Activated naive CD8-positive, alpha-beta T cell (primary cell): ENCODE measurements around the gene LEFTY2.

Source experiments
- H3K27ac Mint-ChIP-seq: one replicate; pipeline ENCODE4 v1.8.0; 2021; ENCODE audit warnings: mixed read lengths
- H3K27me3 Mint-ChIP-seq: one replicate; pipeline ENCODE4 v1.8.0; 2021; ENCODE audit warnings: mixed read lengths
- H3K36me3 Mint-ChIP-seq: one replicate; pipeline ENCODE4 v1.8.0; 2021; ENCODE audit warnings: mixed read lengths
- H3K4me1 Mint-ChIP-seq: one replicate; pipeline ENCODE4 v1.8.0; 2021; ENCODE audit warnings: low read depth, mixed read lengths
- H3K4me3 Mint-ChIP-seq: one replicate; pipeline ENCODE4 v1.8.0; 2021; ENCODE audit warnings: mild to moderate bottlenecking, mixed read lengths
- H3K9me3 Mint-ChIP-seq: one replicate; pipeline ENCODE4 v1.8.0; 2021; ENCODE audit warnings: low read depth, mixed read lengths

LEFTY2 gene

GRCh38 chr1:225926551-225927113 lies 14.4 kb downstream of the LEFTY2 start:
- H3K27me3 Mint-ChIP-seq, result no peaks in the 10 kb centered on the region
- peak overlapping the region; percentile 86 for H3K27ac Mint-ChIP-seq
- no peaks in the 10 kb centered on the region for H3K9me3 Mint-ChIP-seq
- no peaks in the 10 kb centered on the region for H3K36me3 Mint-ChIP-seq
- H3K4me3 Mint-ChIP-seq, result peak overlapping the region; percentile 46
- peaks cover 48% of the 10 kb centered on the region for H3K4me1 Mint-ChIP-seq

- H3K4me1 Mint-ChIP-seq, result peaks cover 61% of the 10 kb centered on the region
- H3K27me3 Mint-ChIP-seq, result no peaks in the 10 kb centered on the region
- H3K9me3 Mint-ChIP-seq, result no peaks in the 10 kb centered on the region
- H3K27ac Mint-ChIP-seq, result peak within 1 kb of the TSS; percentile 97
- H3K36me3 Mint-ChIP-seq, result peaks cover 2% of the 10 kb centered on the region
- peak within 1 kb of the TSS; percentile 95 for H3K4me3 Mint-ChIP-seq
These were observed 17.1 kb downstream of the LEFTY2 start, which contains the start of gene PYCR2 for GRCh38 chr1:225923692-225924555. PYCR2 (minus strand) TSS chr1:225924250; CDS start chr1:225924110, 140 bp downstream.

- peak overlapping the region; percentile 95 for H3K4me3 Mint-ChIP-seq
- H3K9me3 Mint-ChIP-seq, result no peaks in the 10 kb centered on the region
- peak overlapping the region; percentile 97 for H3K27ac Mint-ChIP-seq
- H3K4me1 Mint-ChIP-seq, result peaks cover 56% of the 10 kb centered on the region
- peaks cover 2% of the 10 kb centered on the region for H3K36me3 Mint-ChIP-seq
- no peaks in the 10 kb centered on the region for H3K27me3 Mint-ChIP-seq
These were observed 17.7 kb downstream of the LEFTY2 start for GRCh38 chr1:225923381-225923691.

GRCh38 chr1:225921734-225922709 lies 19.0 kb downstream of the LEFTY2 start:
- no peaks in the 10 kb centered on the region for H3K27me3 Mint-ChIP-seq
- H3K4me1 Mint-ChIP-seq, result peaks cover 57% of the 10 kb centered on the region
- peak overlapping the region; percentile 95 for H3K4me3 Mint-ChIP-seq
- no peaks in the 10 kb centered on the region for H3K9me3 Mint-ChIP-seq
- peak overlapping the region; percentile 97 for H3K27ac Mint-ChIP-seq
- H3K36me3 Mint-ChIP-seq, result peaks cover 10% of the 10 kb centered on the region

- H3K36me3 Mint-ChIP-seq, result peaks cover 11% of the 10 kb centered on the region
- peak overlapping the region; percentile 59 for H3K4me3 Mint-ChIP-seq
- H3K27me3 Mint-ChIP-seq, result no peaks in the 10 kb centered on the region
- H3K9me3 Mint-ChIP-seq, result no peaks in the 10 kb centered on the region
- H3K4me1 Mint-ChIP-seq, result peaks cover 48% of the 10 kb centered on the region
- peak overlapping the region; percentile 87 for H3K27ac Mint-ChIP-seq
These were observed 21.1 kb downstream of the LEFTY2 start for GRCh38 chr1:225919906-225920305.

GRCh38 chr1:225918280-225918679 lies 22.7 kb downstream of the LEFTY2 start:
- Mint-ChIP-seq H3K36me3 (peaks cover 11% of the 10 kb centered on the region), H3K27ac (no peak overlapping the region), H3K27me3 (no peaks in the 10 kb centered on the region), H3K9me3 (no peaks in the 10 kb centered on the region), H3K4me1 (peaks cover 44% of the 10 kb centered on the region), H3K4me3 (no peak overlapping the region)

GRCh38 chr1:225917536-225917935 lies 23.5 kb downstream of the LEFTY2 start:
- peaks cover 11% of the 10 kb centered on the region for H3K36me3 Mint-ChIP-seq
- no peaks in the 10 kb centered on the region for H3K27me3 Mint-ChIP-seq
- H3K9me3 Mint-ChIP-seq, result no peaks in the 10 kb centered on the region
- no peak overlapping the region for H3K4me3 Mint-ChIP-seq
- peak overlapping the region; percentile 56 for H3K27ac Mint-ChIP-seq
- peaks cover 39% of the 10 kb centered on the region for H3K4me1 Mint-ChIP-seq

GRCh38 chr1:225917101-225917500 lies 23.9 kb downstream of the LEFTY2 start:
- Mint-ChIP-seq H3K9me3 (no peaks in the 10 kb centered on the region), H3K4me1 (peaks cover 37% of the 10 kb centered on the region), H3K36me3 (peaks cover 11% of the 10 kb centered on the region), H3K27me3 (no peaks in the 10 kb centered on the region), H3K4me3 (no peak overlapping the region), H3K27ac (peak overlapping the region; percentile 56)

GRCh38 chr1:225915538-225915991 lies 25.5 kb downstream of the LEFTY2 start:
- H3K4me1 Mint-ChIP-seq, result peaks cover 32% of the 10 kb centered on the region
- no peak overlapping the region for H3K4me3 Mint-ChIP-seq
- H3K27me3 Mint-ChIP-seq, result no peaks in the 10 kb centered on the region
- H3K27ac Mint-ChIP-seq, result no peak overlapping the region
- H3K9me3 Mint-ChIP-seq, result no peaks in the 10 kb centered on the region
- H3K36me3 Mint-ChIP-seq, result peaks cover 11% of the 10 kb centered on the region

- Mint-ChIP-seq H3K27me3 (no peaks in the 10 kb centered on the region), H3K9me3 (no peaks in the 10 kb centered on the region), H3K27ac (no peak overlapping the region), H3K4me1 (peaks cover 32% of the 10 kb centered on the region), H3K36me3 (peaks cover 10% of the 10 kb centered on the region), H3K4me3 (no peak overlapping the region)
These were observed 26.1 kb downstream of the LEFTY2 start for GRCh38 chr1:225914947-225915346.

- no peak overlapping the region for H3K27ac Mint-ChIP-seq
- peaks cover 9% of the 10 kb centered on the region for H3K36me3 Mint-ChIP-seq
- no peaks in the 10 kb centered on the region for H3K9me3 Mint-ChIP-seq
- no peaks in the 10 kb centered on the region for H3K27me3 Mint-ChIP-seq
- no peak overlapping the region for H3K4me3 Mint-ChIP-seq
- H3K4me1 Mint-ChIP-seq, result peaks cover 32% of the 10 kb centered on the region
These were observed 26.6 kb downstream of the LEFTY2 start for GRCh38 chr1:225914391-225914790.

GRCh38 chr1:225911191-225912130 lies 29.6 kb downstream of the LEFTY2 start:
- no peak overlapping the region for H3K4me3 Mint-ChIP-seq
- H3K27me3 Mint-ChIP-seq, result no peaks in the 10 kb centered on the region
- peaks cover 25% of the 10 kb centered on the region for H3K4me1 Mint-ChIP-seq
- no peaks in the 10 kb centered on the region for H3K36me3 Mint-ChIP-seq
- no peak overlapping the region for H3K27ac Mint-ChIP-seq
- no peaks in the 10 kb centered on the region for H3K9me3 Mint-ChIP-seq

GRCh38 chr1:225909477-225909876 lies 31.5 kb downstream of the LEFTY2 start:
- peak overlapping the region; percentile 41 for H3K27ac Mint-ChIP-seq
- H3K36me3 Mint-ChIP-seq, result no peaks in the 10 kb centered on the region
- H3K4me1 Mint-ChIP-seq, result peaks cover 35% of the 10 kb centered on the region
- H3K27me3 Mint-ChIP-seq, result no peaks in the 10 kb centered on the region
- no peaks in the 10 kb centered on the region for H3K9me3 Mint-ChIP-seq
- H3K4me3 Mint-ChIP-seq, result no peak overlapping the region

GRCh38 chr1:225908773-225909172 lies 32.2 kb downstream of the LEFTY2 start:
- peaks cover 35% of the 10 kb centered on the region for H3K4me1 Mint-ChIP-seq
- no peaks in the 10 kb centered on the region for H3K27me3 Mint-ChIP-seq
- H3K36me3 Mint-ChIP-seq, result no peaks in the 10 kb centered on the region
- H3K27ac Mint-ChIP-seq, result no peak overlapping the region
- H3K4me3 Mint-ChIP-seq, result no peak overlapping the region
- no peaks in the 10 kb centered on the region for H3K9me3 Mint-ChIP-seq
